HUES6 (cell line): ENCODE results near the gene NRXN3.

Experiments
- H3K27ac ChIP-seq: 2 replicates; pipeline ENCODE4 v1.7.0; 2013; ENCODE audit warnings: low read depth, mild to moderate bottlenecking, low read length, inconsistent platforms
- H3K27me3 ChIP-seq: 2 replicates; pipeline ENCODE4 v1.6.1; 2013; ENCODE audit warnings: low read length; ENCODE audit not compliant: control insufficient read depth, insufficient read depth
- H3K36me3 ChIP-seq: 2 replicates; pipeline ENCODE4 v1.6.1; 2013; ENCODE audit warnings: low read length; ENCODE audit not compliant: control insufficient read depth, insufficient read depth
- H3K4me1 ChIP-seq: 2 replicates; pipeline ENCODE4 v1.6.1; 2013; ENCODE audit warnings: low read length; ENCODE audit not compliant: control insufficient read depth, insufficient read depth
- H3K4me3 ChIP-seq: 2 replicates; pipeline ENCODE4 v1.5.1; 2013; ENCODE audit warnings: low read depth, low read length
- H3K9ac ChIP-seq: one replicate; pipeline ENCODE4 v1.6.1; 2013; ENCODE audit warnings: mild to moderate bottlenecking, low read length
- H3K9me3 ChIP-seq: 2 replicates; pipeline ENCODE4 v1.6.1; 2013; ENCODE audit warnings: low read depth, low read length; ENCODE audit not compliant: control insufficient read depth, insufficient read depth

The NRXN3 gene

DNA sequence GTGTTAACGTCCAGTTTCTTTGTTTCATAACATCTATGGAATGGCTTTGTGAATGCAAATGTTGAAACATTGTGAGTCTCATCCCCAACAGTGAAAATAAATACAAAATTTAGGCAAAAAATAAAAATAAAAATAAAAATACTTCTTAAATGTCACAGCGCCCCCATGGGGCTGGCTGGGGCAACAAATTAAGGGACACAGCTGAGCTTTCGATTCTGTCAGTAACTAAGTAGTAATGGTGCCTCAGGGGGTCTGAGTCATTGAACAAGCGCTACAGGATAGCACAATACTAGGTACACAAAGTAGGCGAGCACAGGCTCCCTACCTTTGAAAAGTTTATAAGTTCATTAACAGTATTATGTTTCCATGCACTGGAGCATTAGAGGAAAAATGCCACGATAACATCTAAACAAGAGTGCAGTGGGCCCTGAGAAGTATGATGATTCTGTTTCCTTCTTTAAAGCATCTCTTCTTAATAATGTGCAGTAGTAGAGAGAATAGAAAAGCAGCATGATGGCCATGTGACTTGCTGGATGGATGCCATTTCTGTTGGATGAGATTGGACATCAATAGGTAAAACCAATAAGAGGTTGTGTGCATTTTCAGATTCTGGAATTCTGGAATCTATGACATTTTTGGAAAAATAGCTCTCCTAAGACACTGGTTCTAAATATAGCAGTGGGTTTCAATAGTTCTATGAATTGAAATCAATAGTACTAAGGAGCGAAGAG lies 1374.0 kb downstream of the NRXN3 start:
- Histone ChIP-seq H3K27me3 (no peaks in the 10 kb centered on the region), H3K9me3 (no peaks in the 10 kb centered on the region), H3K4me3 (no peak overlapping the region), H3K36me3 (no peaks in the 10 kb centered on the region), H3K27ac (no peak overlapping the region), H3K9ac (no peak overlapping the region), H3K4me1 (peaks cover 4% of the 10 kb centered on the region)

DNA sequence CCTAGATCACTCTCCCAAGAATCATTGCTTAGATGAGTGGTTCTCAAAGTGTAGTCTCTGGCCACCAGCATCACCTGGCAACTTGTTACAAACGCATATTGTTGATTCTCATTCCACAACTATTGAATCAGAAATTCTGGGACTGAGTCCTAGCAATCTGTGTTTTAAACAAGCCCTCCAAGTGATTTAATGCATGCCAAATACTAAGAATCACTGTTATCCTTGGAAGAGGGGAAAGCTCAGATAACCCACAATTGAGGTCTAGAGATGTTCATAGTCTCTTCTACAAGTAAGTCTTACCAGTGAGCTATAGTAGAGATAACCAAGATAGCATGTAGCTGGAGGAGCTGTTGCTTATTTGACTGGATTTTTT lies 1374.5 kb downstream of the NRXN3 start:
- Histone ChIP-seq H3K4me3 (no peak overlapping the region), H3K36me3 (no peaks in the 10 kb centered on the region), H3K9ac (no peak overlapping the region), H3K9me3 (no peaks in the 10 kb centered on the region), H3K27ac (no peak overlapping the region), H3K4me1 (peaks cover 4% of the 10 kb centered on the region), H3K27me3 (no peaks in the 10 kb centered on the region)

DNA sequence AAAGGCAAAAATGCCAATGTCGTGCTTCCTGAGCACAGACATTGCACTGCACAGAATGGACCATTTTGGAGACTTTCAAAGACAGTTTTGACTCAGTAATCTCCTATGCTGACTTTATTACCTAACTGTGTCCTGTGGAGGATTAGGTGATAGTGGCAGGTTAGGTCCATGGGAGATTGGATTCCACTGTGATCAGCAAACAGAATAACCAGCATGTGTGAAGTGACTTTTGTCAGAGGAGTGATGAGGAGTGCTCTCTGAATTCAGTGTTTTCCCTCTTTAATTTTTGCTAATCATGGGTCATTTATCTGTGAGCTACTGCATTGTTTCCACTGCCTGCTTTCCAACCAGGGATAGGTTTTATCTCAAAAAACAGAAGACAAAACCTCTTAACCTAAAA lies 1378.7 kb downstream of the NRXN3 start:
- no peaks in the 10 kb centered on the region for H3K9me3 ChIP-seq
- no peak overlapping the region for H3K9ac ChIP-seq
- H3K27ac ChIP-seq = no peak overlapping the region
- no peaks in the 10 kb centered on the region for H3K27me3 ChIP-seq
- no peak overlapping the region for H3K4me3 ChIP-seq
- peaks cover 27% of the 10 kb centered on the region for H3K4me1 ChIP-seq
- H3K36me3 ChIP-seq = no peaks in the 10 kb centered on the region

DNA sequence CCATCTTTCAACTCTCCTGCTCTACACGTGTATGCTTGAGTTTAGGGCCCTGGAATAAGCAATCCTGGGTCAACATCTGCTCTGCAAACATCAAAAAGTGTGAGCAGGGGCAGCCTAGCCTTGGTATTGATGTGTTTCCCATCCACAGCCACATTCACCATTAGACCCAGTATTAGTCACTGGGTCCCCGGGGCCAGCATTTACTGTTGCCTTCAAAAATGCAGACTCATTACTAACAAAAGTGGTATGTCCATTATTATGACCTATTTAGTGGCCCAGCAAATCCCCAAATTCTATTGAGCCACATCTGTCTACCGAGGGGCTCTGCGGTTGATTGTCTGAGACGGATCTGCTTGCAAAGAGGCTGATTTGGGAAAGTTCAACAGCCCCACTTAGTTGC lies 1379.3 kb downstream of the NRXN3 start:
- no peaks in the 10 kb centered on the region for H3K27me3 ChIP-seq
- H3K9ac ChIP-seq = no peak overlapping the region
- H3K4me1 ChIP-seq = peaks cover 23% of the 10 kb centered on the region
- H3K27ac ChIP-seq = no peak overlapping the region
- no peaks in the 10 kb centered on the region for H3K9me3 ChIP-seq
- no peaks in the 10 kb centered on the region for H3K36me3 ChIP-seq
- H3K4me3 ChIP-seq = no peak overlapping the region

DNA sequence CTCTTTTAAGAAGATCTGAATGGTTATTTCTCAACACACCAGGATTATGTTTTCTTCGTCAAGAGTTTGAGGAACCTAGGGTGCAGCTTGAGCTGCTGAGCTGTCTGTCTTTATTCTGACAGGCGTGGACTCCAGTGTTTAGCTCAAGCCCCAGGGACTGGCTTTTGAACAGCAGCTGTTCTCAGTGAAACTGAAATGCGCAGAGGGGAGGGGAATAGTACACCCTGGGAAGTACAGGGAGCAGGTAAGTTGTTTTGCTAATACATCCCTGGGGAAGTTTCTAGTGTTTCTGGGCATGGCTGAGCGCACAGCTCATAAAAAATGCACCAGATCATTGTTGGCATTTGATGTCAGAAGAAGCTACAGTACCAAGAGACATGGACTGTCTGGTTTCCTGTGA lies 1381.3 kb downstream of the NRXN3 start:
- Histone ChIP-seq H3K27me3 (no peaks in the 10 kb centered on the region), H3K9me3 (no peaks in the 10 kb centered on the region), H3K27ac (no peak overlapping the region), H3K9ac (no peak overlapping the region), H3K36me3 (no peaks in the 10 kb centered on the region), H3K4me1 (peaks cover 23% of the 10 kb centered on the region), H3K4me3 (no peak overlapping the region)

DNA sequence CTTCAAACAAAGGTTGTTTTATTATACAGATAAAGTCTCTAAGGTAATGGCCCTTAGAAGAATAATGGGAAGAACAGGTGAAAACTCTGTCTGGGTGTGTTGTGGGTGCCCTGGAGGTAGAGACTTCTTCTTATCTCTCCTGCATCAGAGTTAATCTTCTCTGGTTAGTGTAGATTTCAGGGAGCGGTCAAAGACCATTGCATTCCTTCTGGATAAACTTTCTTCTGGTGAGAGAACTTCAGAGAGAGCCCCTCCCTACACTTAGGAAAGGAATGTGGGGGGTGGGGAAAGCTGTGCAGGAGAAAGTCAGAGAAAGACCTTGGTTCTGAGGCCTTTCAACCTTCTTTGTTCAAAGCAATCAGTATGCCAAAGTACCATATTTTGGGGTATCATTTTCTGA lies 1382.6 kb downstream of the NRXN3 start:
- Histone ChIP-seq H3K9ac (no peak overlapping the region), H3K9me3 (no peaks in the 10 kb centered on the region), H3K36me3 (no peaks in the 10 kb centered on the region), H3K27ac (no peak overlapping the region), H3K27me3 (no peaks in the 10 kb centered on the region), H3K4me3 (0 out of 2 replicates have a peak overlapping the region, but pooled peaks have one; percentile 22), H3K4me1 (peaks cover 23% of the 10 kb centered on the region)

DNA sequence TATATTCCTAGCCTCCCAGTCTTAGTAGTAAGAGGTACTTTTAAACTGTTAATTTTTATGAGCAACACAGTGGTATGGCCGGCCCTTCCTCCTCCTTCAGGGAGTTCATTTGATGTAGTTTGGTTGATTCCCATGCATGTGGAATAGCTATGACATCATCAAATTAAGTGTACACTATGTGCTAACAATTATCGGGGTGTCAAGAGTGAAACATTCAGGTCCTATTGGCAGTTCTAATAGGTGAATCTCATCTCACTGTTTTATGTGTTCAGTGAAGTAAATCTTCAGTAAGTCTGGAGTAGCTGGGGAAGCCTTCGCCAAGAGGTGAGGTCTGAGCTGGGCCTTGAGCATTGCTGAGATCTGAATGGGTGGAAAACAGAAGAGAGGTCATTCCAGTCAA lies 1384.6 kb downstream of the NRXN3 start:
- no peaks in the 10 kb centered on the region for H3K9me3 ChIP-seq
- H3K27me3 ChIP-seq = no peaks in the 10 kb centered on the region
- H3K36me3 ChIP-seq = no peaks in the 10 kb centered on the region
- no peak overlapping the region for H3K9ac ChIP-seq
- peaks cover 23% of the 10 kb centered on the region for H3K4me1 ChIP-seq
- no peak overlapping the region for H3K4me3 ChIP-seq
- H3K27ac ChIP-seq = no peak overlapping the region

DNA sequence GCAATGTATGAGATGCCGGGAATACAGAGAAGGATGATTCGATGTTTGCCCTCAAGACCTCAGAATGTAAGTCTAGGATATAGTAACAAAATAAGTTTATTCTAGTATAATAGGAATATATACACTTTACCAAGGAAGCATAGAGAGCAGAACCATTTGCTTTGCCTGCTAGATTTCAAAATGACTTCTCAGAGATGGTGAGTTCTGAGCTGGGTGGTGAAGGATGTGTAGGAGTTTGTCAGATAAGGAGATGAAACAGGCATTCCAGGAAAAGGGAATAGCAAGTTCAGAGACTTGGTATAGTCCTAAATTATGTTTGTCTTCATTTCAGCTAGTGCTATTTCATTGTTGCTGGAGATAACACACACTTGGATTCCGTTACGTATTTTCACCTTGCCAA lies 1385.3 kb downstream of the NRXN3 start:
- H3K4me3 ChIP-seq = no peak overlapping the region
- H3K36me3 ChIP-seq = no peaks in the 10 kb centered on the region
- H3K4me1 ChIP-seq = peaks cover 23% of the 10 kb centered on the region
- no peak overlapping the region for H3K27ac ChIP-seq
- no peaks in the 10 kb centered on the region for H3K9me3 ChIP-seq
- no peaks in the 10 kb centered on the region for H3K27me3 ChIP-seq
- no peak overlapping the region for H3K9ac ChIP-seq

DNA sequence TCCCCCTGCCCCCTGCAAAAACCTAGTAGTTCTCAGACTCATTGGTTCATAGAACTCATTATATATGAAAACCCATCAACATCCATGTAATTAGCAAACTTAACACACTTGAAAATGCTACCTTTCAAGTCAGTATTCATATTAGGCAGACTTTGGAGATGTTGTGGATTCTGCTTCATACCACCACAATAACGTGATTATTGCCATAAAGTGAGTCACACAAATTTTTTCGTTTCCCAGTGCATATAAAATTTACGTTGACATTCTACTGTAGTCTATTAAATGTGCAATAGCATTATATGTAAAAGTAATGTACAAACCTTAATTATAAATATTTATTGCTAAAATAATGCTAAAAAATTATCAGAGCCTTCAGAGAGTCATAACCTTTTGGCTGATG lies 1387.1 kb downstream of the NRXN3 start:
- H3K27me3 ChIP-seq = no peaks in the 10 kb centered on the region
- H3K27ac ChIP-seq = no peak overlapping the region
- peaks cover 14% of the 10 kb centered on the region for H3K4me1 ChIP-seq
- no peak overlapping the region for H3K9ac ChIP-seq
- H3K9me3 ChIP-seq = no peaks in the 10 kb centered on the region
- H3K36me3 ChIP-seq = no peaks in the 10 kb centered on the region
- no peak overlapping the region for H3K4me3 ChIP-seq

DNA sequence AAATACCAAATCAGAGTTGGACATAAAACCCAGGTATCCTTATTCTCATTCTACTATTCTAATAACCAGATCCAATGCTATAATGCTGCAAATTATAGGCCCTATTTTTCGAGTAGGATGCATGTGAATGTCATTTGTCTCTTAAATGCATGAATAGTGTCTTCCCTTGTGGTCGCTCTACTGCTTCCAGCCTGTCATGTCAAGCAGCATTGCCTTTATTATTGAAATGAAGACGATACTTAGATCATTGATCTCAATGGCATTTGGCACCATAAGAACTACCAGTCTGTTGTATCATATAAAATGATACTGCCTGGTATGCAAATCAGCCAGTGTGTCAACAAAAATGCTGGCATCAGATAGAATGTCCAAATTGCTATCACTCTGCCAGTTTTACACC lies 1392.0 kb downstream of the NRXN3 start:
- H3K27ac ChIP-seq = no peak overlapping the region
- no peaks in the 10 kb centered on the region for H3K36me3 ChIP-seq
- no peak overlapping the region for H3K9ac ChIP-seq
- no peaks in the 10 kb centered on the region for H3K27me3 ChIP-seq
- H3K4me3 ChIP-seq = no peak overlapping the region
- H3K4me1 ChIP-seq = no peaks in the 10 kb centered on the region
- no peaks in the 10 kb centered on the region for H3K9me3 ChIP-seq

DNA sequence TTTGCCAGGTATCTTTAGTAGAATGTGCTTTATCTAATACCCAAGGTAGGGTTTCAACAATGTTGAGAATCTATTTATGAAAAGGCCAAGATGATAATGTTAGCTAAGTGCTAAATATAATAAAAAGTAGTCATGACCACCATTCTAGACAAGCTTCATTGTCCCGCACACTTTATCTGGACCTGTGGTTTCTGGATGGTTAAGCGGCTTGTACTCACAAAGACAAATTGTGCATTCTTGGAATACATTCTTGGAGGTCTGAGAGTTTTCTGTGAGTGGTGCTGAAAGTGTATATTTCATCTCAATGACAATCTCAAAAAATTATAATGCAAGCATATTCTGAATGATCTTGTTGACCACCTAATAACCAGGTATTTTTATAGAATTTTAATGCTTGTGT lies 1394.2 kb downstream of the NRXN3 start:
- H3K9me3 ChIP-seq = no peaks in the 10 kb centered on the region
- no peak overlapping the region for H3K9ac ChIP-seq
- H3K27me3 ChIP-seq = no peaks in the 10 kb centered on the region
- H3K27ac ChIP-seq = no peak overlapping the region
- no peaks in the 10 kb centered on the region for H3K36me3 ChIP-seq
- H3K4me3 ChIP-seq = no peak overlapping the region
- H3K4me1 ChIP-seq = peaks cover 13% of the 10 kb centered on the region

DNA sequence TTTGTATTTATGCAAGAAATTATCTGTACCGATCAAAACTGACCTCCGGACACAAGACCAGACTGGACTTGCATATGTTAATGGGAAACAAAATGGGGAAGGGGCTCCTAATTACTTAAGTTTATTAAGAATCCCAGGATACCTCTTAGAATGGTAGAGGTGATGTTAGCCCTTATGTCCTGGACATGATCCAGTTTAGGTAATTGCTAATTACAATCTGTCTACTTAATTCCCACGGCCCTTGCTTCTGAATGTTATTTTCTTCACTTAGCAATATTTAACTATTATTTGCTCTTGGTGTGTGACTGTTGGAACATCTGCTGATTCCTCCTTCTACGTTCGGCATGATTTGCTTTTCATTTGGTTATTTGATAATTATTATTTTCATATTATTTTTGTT lies 1397.1 kb downstream of the NRXN3 start:
- H3K4me1 ChIP-seq = peaks cover 13% of the 10 kb centered on the region
- no peak overlapping the region for H3K27ac ChIP-seq
- H3K9me3 ChIP-seq = no peaks in the 10 kb centered on the region
- H3K4me3 ChIP-seq = no peak overlapping the region
- no peak overlapping the region for H3K9ac ChIP-seq
- H3K27me3 ChIP-seq = no peaks in the 10 kb centered on the region
- no peaks in the 10 kb centered on the region for H3K36me3 ChIP-seq
